Mucosa of stomach (tissue), 1 donor: ENCODE data around the gene ZDBF2.
A peak's percentile ranks its signal among the peaks of the same experiment; 100 is the strongest.

Experiments used
- H3K27me3 ChIP-seq: one replicate; pipeline ENCODE4 v1.7.0; 2013; ENCODE audit warnings: mild to moderate bottlenecking, low read length; ENCODE audit not compliant: control insufficient read depth, insufficient read depth
- H3K36me3 ChIP-seq: one replicate; pipeline ENCODE4 v1.7.0; 2013; ENCODE audit warnings: low read length; ENCODE audit not compliant: control insufficient read depth, insufficient read depth
- H3K4me1 ChIP-seq: one replicate; pipeline ENCODE4 v1.7.0; 2013; ENCODE audit warnings: mild to moderate bottlenecking, low read length; ENCODE audit not compliant: control insufficient read depth, insufficient read depth
- H3K4me3 ChIP-seq: one replicate; pipeline ENCODE4 v1.7.0; 2013; ENCODE audit warnings: low read length
- H3K9ac ChIP-seq: one replicate; pipeline ENCODE4 v1.7.0; 2013; ENCODE audit warnings: mild to moderate bottlenecking, low read length, moderate library complexity
- H3K9me3 ChIP-seq: one replicate; pipeline ENCODE4 v1.7.0; 2013; ENCODE audit warnings: mild to moderate bottlenecking, low read length, moderate library complexity; ENCODE audit not compliant: control insufficient read depth
- donor health status: Pancreatic carcinoma.

The ZDBF2 gene

GRCh38 chr2:206266130-206267125 lies 8.0 kb upstream of the ZDBF2 start:
- H3K9me3 ChIP-seq: no peaks in the 10 kb centered on the region
- no peaks in the 10 kb centered on the region for H3K4me1 ChIP-seq
- H3K9ac ChIP-seq: no peak overlapping the region
- no peaks in the 10 kb centered on the region for H3K36me3 ChIP-seq
- no peak overlapping the region for H3K4me3 ChIP-seq
- peaks cover 48% of the 10 kb centered on the region for H3K27me3 ChIP-seq

GRCh38 chr2:206267567-206267966 lies 6.9 kb upstream of the ZDBF2 start:
- Histone ChIP-seq H3K9ac (no peak overlapping the region), H3K4me3 (no peak overlapping the region), H3K9me3 (no peaks in the 10 kb centered on the region), H3K36me3 (no peaks in the 10 kb centered on the region), H3K27me3 (peaks cover 51% of the 10 kb centered on the region), H3K4me1 (no peaks in the 10 kb centered on the region)

- Histone ChIP-seq H3K9ac (no peak overlapping the region), H3K27me3 (peaks cover 58% of the 10 kb centered on the region), H3K4me1 (no peaks in the 10 kb centered on the region), H3K9me3 (no peaks in the 10 kb centered on the region), H3K4me3 (no peak overlapping the region), H3K36me3 (no peaks in the 10 kb centered on the region)
Measured at GRCh38 chr2:206271065-206271464, 3.4 kb upstream of the ZDBF2 start.

GRCh38 chr2:206273905-206274304 lies 558 bp upstream of the ZDBF2 start:
- Histone ChIP-seq H3K9me3 (no peaks in the 10 kb centered on the region), H3K9ac (no peak overlapping the region), H3K4me3 (no peak overlapping the region), H3K4me1 (no peaks in the 10 kb centered on the region), H3K36me3 (no peaks in the 10 kb centered on the region), H3K27me3 (peaks cover 59% of the 10 kb centered on the region)

GRCh38 chr2:206275312-206276055 lies 1.0 kb downstream of the ZDBF2 start:
- peak overlapping the region; percentile 56 for H3K9ac ChIP-seq
- peaks cover 51% of the 10 kb centered on the region for H3K27me3 ChIP-seq
- H3K4me3 ChIP-seq: peak overlapping the region; percentile 37
- no peaks in the 10 kb centered on the region for H3K9me3 ChIP-seq
- no peaks in the 10 kb centered on the region for H3K4me1 ChIP-seq
- H3K36me3 ChIP-seq: no peaks in the 10 kb centered on the region

GRCh38 chr2:206276169-206276942 lies 1.9 kb downstream of the ZDBF2 start:
- H3K36me3 ChIP-seq: no peaks in the 10 kb centered on the region
- no peaks in the 10 kb centered on the region for H3K9me3 ChIP-seq
- no peak overlapping the region for H3K9ac ChIP-seq
- H3K4me3 ChIP-seq: no peak overlapping the region
- H3K27me3 ChIP-seq: peaks cover 45% of the 10 kb centered on the region
- no peaks in the 10 kb centered on the region for H3K4me1 ChIP-seq

GRCh38 chr2:206277503-206277902 lies 3.0 kb downstream of the ZDBF2 start:
- Histone ChIP-seq H3K4me3 (no peak overlapping the region), H3K9ac (no peak overlapping the region), H3K4me1 (no peaks in the 10 kb centered on the region), H3K9me3 (no peaks in the 10 kb centered on the region), H3K36me3 (no peaks in the 10 kb centered on the region), H3K27me3 (peaks cover 41% of the 10 kb centered on the region)

- Histone ChIP-seq H3K4me3 (no peak overlapping the region), H3K36me3 (no peaks in the 10 kb centered on the region)
Measured at GRCh38 chr2:206282746-206283145, 8.3 kb downstream of the ZDBF2 start.

GRCh38 chr2:206287197-206287596 lies 12.7 kb downstream of the ZDBF2 start:
- H3K27me3 ChIP-seq: no peaks in the 10 kb centered on the region
- H3K4me3 ChIP-seq: no peak overlapping the region
- no peaks in the 10 kb centered on the region for H3K36me3 ChIP-seq
- no peaks in the 10 kb centered on the region for H3K9me3 ChIP-seq
- no peaks in the 10 kb centered on the region for H3K4me1 ChIP-seq
- H3K9ac ChIP-seq: no peak overlapping the region

More at GRCh38 chr2:206282746-206283145, 8.3 kb downstream of the ZDBF2 start:
- Histone ChIP-seq H3K9me3 (no peaks in the 10 kb centered on the region), H3K9ac (no peak overlapping the region), H3K27me3 (no peaks in the 10 kb centered on the region), H3K4me1 (no peaks in the 10 kb centered on the region)

- H3K4me1 ChIP-seq: no peaks in the 10 kb centered on the region
Measured at GRCh38 chr2:206289391-206289790, 14.9 kb downstream of the ZDBF2 start.

GRCh38 chr2:206296128-206296527 lies 21.7 kb downstream of the ZDBF2 start:
- Histone ChIP-seq H3K4me1 (no peaks in the 10 kb centered on the region), H3K36me3 (no peaks in the 10 kb centered on the region), H3K9me3 (no peaks in the 10 kb centered on the region), H3K4me3 (no peak overlapping the region), H3K9ac (no peak overlapping the region), H3K27me3 (no peaks in the 10 kb centered on the region)

More at GRCh38 chr2:206289391-206289790, 14.9 kb downstream of the ZDBF2 start:
- H3K9ac ChIP-seq: no peak overlapping the region
- no peak overlapping the region for H3K4me3 ChIP-seq
- H3K36me3 ChIP-seq: no peaks in the 10 kb centered on the region
- H3K27me3 ChIP-seq: no peaks in the 10 kb centered on the region
- H3K9me3 ChIP-seq: no peaks in the 10 kb centered on the region
